GM21423 (cell line): ENCODE measurements around the gene POLE3.
A peak's percentile ranks its signal among the peaks of the same experiment; 100 is the strongest.
"Not testable (repeated sequence)": the region's sequence is repeated elsewhere in the genome, so short reads cannot be mapped to it uniquely, and the experiment has no call there.

Experiments used
- ATAC-seq: cut with Tn5 transposase; IDR thresholded peaks from one replicate; pipeline ENCODE4 v1.9.1; 2021; ENCODE audit warnings: mild to moderate bottlenecking, moderate library complexity; ENCODE audit not compliant: unreplicated experiment

Gene POLE3

GRCh38 chr9:113410207-113410864 is at the start of gene POLE3, which contains the start of gene C9orf43:
Gene POLE3 (minus strand): TSS chr9:113410675. CDS start chr9:113410293, 382 bp downstream.
Gene C9orf43 (plus strand): TSS chr9:113410747. CDS start chr9:113413494, 2,747 bp downstream.
- ATAC-seq, result peak; percentile 92

DNA sequence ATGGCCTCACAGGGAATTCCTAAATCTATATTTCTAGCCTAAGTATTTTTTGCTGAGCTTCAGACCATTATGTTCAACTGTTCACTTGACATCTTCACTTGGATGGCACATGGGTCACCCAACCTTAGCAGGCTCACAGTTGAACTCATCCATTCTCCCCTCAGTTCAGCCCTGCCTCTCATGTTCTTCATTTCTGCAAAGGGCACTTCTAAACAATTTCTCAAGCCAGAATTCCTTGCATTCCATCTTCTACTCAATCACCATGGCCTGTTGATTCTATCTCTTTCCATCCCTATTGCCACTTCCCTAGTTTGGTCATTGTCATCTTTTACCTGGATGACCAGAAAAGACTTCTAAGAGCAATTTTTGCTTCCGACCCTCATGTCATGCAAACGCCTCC is 45.8 kb upstream of the POLE3 start:
- no peak for ATAC-seq

DNA sequence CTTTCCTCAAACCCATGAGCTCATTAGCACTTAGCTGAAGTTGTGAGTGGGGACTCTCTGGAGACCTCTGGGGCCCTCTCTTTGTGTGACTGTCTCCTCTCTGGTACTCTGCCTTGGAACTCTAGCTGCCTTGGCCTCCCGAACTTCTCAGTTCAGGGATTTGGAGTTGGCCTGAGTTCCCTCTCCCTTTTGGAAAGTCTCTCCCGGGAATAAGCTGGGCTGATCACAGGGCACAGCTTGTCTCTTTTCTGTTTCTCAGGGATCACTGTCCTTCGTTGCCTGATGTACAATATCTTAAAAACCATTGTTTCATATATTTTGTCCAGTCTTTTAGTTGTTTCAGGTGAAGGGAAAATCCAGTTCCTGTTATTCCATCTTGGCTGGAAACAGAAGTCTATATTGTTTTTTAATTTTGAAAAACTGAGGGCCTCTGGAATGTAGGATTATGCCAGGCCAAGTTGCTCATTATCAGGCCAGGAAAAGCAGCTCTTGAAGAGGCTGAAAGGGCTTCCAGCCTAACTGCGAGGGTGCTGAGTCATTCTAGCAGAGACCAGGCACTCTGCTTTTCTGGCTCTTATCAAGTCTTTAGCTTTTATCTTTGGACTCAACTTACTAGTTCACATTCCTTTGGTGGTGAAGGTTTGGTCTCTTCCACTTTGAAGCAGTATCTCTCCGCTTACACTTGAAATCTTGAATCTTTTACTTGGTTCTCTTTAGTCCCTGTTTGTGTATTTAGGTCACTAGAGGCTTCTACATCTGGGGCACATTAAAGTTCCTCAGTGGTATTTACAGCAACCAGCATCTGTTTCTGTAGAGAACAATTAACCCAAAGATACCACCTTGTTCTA is 44.7 kb upstream of the POLE3 start:
- ATAC-seq, result no peak

DNA sequence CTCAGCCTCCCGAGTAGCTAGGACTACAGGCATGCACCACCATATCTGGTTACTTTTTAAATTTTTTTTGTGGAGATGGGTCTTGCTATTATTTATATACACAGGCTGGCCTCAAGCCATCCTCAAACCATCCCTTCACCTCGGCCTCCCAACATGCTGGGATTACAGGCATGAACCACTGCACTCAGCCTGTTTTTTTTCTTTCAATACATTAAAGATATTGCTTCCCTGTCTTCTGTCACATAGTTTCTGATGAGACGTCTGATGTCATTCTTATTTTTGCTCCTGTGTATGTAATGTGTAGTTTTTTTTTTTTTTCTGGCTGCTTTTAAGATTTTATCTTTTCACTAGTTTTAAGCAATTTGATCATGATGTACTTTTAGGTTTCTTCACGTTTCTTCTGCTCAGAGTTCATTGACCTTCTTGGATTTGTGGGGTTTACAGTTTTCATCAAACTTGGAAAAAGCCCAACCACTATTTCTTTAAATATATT is 41.7 kb upstream of the POLE3 start:
- no peak for ATAC-seq

- no peak for ATAC-seq
These were observed 38.9 kb upstream of the POLE3 start for GRCh38 chr9:113449376-113449775.

DNA sequence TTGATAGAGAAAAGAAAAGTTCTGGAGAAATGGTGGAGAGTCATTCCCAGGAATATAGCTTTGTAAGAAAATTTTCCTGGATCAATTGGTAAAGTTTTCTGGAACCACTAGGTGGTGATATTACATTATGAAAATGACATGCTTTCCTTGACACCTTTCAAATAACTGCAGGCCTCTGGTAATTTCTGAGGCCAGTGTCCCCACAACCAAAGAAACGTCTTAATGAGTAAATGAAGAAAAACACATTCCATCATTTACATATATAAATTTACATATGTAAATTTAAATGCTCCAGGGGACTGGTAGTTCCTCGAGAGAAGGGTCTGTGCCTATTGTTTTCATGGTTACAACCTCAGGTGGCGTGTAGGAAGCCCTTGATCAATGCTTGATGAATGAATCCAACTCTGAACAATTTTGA is 35.9 kb upstream of the POLE3 start:
- ATAC-seq, result no peak

DNA sequence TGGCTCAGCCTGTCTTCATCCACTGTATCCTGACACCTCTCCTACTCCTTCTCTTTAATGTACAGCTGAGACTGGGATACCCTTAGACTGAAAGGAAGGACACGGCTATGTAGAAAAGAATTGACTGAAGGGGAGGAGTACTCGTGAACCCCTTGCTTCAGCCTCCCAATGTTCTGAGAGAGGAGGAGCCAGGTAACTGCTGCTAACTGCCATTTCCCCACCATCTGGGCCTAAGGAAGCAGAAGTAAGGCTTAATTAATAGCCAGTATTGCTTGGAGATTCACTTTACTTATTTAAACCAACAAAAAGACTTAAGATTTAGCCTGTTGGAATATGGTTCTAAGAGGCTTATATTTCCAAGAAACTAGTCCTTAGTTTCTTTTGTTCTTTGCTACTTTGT is 34.3 kb upstream of the POLE3 start:
- ATAC-seq, result no peak

GRCh38 chr9:113437716-113438115 is 27.2 kb upstream of the POLE3 start:
- ATAC-seq, result not testable (repeated sequence)

- ATAC-seq, result no peak
These were observed 26.4 kb upstream of the POLE3 start for GRCh38 chr9:113436728-113437515.

DNA sequence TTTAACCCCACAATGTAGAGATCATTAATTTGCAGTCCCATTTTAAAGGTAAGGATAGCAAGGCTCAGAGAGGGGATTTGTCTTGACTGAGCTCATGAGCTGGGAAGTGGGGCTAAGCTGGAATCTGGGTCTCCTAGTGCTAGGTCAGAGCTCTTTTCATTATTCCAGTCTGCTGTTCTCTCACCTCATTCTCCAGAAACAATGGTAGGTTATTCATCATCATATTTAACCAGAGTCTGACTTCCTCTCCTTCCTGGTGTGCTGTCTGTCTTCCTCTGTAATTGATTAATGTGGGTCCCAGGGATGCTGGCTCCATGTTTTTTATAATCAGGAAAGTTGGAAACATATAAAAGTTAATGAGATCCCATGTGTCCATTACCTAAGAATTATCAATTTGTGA is 20.7 kb upstream of the POLE3 start:
- ATAC-seq, result no peak

DNA sequence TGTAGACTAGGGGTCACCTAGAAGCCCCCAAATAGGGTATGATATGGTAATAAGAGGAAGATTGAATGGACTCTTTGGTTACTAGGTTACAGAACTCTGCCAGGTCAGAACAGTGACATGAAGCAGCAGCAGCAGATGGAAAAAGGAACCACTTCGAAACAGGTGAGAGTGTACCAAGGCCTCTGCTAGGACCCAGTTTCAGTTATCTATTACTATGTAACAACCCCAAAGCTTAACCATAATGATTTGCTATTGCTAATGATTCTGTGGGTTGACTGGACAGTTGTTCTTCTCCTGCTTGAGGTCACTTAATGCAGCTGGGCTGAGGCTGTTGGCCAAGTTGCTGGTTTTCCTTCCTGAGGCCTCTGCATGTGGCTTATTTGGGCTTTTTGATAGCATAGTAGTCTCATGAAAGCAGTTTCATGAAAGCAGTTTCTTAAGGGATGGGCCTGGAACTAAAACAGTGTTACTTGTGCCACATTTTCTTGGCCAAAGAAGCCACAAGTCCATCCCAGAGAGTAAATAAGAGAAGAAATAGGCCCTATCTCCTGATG is 17.7 kb upstream of the POLE3 start:
- ATAC-seq, result no peak

DNA sequence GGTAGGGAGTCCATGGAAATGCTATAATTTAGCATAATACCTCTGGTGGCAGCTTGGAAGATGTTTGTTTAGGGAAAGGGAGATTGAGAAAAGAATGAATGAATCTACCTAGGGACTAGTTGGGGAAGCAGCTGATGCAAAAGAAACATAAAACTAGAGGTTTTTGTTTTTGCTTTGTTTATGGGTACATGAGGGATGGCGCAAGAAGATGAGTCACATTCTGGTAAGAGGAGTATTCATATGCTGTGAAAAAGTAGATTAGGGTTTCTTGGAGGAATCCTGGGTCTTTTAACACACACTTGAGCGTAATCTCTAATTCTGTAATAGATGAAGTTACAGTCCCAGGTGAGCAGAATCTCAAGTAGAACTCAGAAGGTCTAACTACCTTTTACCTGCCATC is 17.2 kb upstream of the POLE3 start:
- no peak for ATAC-seq

- no peak for ATAC-seq
These were observed 16.2 kb upstream of the POLE3 start for GRCh38 chr9:113426701-113427100.

DNA sequence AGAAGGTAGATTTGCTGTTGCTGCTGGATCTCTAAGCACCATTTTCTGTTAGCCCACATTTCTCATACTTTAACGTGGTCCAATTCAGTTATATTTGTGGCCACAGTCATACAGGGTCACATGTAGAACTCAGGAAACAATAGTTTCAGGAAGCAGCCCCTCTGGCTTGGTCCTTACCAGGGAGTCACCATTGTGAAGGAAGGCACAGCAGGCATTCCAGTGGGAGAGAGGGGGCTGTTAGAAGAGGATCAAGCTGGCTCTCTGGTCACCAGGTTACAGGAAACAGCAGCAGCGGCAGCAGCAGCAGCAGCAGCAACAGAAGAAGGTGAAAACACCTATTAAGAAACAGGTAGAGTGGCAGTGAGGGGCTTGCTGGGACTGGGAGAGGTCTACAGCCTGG is 14.6 kb upstream of the POLE3 start:
- no peak for ATAC-seq

DNA sequence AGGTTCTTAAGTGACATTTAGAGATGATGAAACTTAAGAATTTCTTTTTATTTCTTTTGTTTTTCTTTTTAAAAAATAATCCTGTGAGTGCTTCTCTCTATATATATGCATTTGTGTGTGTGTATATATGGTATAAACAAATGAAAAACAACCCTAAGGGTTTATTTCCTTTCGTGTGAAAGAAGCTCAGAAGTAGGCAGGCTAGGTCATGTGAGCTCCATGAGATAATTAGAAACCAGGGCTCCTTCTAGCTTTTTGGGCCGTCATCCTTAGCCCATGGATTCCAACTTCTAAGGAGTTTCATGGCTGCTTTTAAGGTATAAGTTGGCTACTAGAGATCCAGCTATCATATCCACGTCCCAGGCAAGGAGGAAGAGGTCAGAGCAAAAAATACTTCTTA is 11.3 kb upstream of the POLE3 start:
- no peak for ATAC-seq

- no peak for ATAC-seq
These were observed 6.9 kb upstream of the POLE3 start for GRCh38 chr9:113417370-113417769.

DNA sequence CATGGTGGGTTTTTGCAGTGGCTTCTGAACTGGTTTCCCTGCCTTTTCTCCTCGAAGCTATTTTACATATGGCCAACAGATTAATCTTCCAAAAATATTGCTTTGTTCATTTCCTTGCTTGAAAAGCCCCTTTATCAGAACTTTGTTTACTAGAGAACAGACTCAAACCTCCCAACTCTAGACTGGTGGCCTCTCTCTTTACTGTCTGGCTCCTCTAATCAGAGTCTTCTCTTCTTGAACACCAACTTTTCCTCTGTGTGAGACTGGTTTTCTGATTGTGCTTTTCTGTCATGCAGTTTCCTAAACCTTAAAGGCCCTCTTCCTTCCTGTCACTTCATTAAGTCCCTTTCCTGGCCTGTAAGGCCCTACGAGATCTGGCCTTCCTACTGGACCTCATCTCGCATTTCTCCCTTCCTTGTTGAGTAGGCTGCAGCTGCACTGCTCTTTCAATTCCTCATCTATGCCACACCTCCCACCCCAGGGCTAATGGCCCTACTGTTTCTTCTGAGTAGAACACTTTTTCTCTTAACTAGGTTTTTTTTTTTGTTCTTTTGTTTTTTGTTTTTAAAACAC is 5.8 kb upstream of the POLE3 start:
- ATAC-seq, result peak; percentile 97

DNA sequence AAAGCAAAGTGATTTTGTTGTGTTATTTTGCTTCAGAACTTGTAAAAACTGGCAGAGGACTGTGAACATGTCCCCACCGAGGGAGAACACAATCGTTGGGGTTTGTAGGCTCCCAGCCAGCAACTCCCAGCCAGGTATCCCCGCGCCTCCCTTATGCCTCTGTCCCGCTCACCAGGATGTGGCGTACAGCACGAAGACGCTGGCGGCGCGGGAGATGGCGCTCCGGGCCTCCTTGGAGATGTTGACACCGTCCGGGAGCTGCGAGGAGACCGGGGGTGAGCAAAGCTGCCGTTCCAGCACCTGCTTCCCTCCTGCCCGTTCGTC is 630 bp downstream of the POLE3 start:
- no peak for ATAC-seq

- no peak for ATAC-seq
These were observed 994 bp downstream of the POLE3 start for GRCh38 chr9:113409481-113409880.

DNA sequence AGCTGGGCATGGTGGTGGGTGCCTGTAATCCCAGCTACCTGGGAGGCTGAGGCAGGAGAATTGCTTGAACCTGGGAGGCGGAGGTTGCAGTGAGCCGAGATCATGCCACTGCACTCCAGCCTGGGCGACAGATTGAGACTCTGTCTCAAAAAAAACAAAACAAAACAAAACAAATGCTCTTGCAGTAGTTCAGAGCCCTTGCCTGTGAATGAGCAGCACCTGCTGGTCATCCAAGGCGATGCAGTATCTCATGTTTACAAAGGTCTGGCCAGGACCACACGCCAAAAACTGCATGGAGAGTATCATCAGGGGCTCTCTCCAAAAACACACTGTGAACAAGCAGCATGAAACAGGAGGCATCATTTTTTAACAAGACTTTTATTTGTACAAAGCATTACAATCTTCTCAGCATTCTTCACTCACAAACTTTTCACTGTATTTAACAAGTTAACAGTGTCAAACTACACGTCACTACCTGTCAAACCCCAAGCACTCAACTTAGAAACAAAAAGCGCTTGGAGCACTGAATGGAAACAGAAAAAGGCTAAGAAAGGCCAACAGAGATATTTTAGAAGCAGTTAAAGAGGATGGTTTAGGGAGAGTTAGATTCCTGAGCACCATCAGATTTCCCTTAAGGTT is 3.5 kb downstream of the POLE3 start:
- ATAC-seq, result not testable (repeated sequence)
